ENCODE measurements around the gene ZNF135.
A peak's percentile ranks its signal among the peaks of the same experiment; 100 is the strongest.

Gene ZNF135

DNA sequence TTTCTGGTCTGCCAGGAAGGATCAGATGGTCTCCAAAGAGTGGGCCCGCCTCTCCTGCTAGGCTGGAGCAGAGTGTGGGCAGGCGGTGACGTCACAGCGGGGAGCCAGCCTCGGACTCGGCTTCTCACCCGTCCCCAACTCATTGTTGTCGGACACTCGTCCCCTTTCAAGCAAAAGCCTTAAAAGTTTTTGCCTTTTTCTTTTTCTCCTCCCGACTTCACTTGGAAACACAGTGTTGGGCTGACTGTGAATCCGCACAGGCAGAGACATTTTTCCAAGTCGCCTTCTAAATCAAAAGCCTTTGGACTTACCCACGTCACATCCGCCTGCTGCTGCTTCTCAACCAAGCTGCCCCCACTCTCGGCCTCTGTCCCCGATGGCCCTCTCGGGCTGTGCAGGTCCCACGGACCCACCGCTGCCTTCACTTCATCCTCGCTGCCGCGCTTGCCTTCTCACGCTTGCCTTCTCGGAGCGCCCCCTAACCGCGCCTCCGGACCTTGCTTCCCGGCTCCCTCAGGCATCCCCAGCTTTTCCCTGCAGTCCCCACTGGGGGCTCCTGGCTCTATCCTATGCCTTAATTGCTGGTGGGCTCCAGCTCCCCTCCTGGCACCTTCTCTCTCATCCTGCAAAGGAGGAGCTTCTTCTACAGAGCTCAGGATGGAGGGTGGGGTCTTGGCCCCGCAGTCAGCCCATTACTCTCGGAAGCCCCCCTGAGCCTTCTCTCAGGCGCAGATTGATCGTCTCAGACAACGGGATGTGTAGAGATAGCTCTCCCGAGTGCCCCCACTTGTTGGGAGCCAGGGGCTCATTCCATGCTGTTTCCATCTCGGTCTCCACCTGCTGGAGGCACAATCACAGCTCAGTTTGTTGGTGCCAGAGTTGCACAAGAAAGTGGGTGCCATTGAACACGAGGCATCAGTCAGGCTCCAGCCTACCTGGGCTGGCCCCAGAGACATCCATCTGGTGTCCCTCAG lies 3.9 kb upstream of the ZNF135 start:
- no peak overlapping the region for H2AFZ ChIP-seq (ENCODE audit: low read depth, low read length)
- H3K4me1 ChIP-seq (ENCODE audit: insufficient read depth, low read length): no peaks in the 10 kb centered on the region
- no peaks in the 10 kb centered on the region for H3K36me3 ChIP-seq (ENCODE audit: insufficient read depth, low read length)
- H3K27me3 ChIP-seq (ENCODE audit: insufficient read depth, low read length): no peaks in the 10 kb centered on the region
- peaks cover 43% of the 10 kb centered on the region for H3K9me3 ChIP-seq (ENCODE audit: low read length)
- H3K4me3 ChIP-seq (ENCODE audit: low read length): no peak overlapping the region

DNA sequence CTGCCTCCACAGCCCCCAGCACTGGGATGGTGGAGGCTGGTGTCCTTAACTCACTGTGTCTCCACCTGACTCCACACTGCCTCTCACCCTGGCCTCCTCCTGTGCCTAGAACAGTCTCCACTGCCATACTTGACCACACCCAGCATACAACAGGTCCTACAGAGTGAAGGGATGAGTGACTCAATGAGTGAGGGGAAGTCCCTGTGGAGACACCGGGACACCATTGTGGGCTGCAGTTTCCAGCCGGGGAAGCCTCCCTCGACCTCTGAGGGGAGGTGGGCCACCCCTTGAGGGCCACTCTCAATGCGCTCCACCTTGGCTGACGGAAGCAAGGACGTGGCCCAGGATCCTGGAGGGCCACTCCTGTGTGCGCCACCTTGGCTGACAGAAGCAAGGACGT lies 2.8 kb upstream of the ZNF135 start:
- no peak overlapping the region for H3K4me3 ChIP-seq (ENCODE audit: low read length)
- H3K9me3 ChIP-seq (ENCODE audit: low read length): peaks cover 48% of the 10 kb centered on the region
- H3K27me3 ChIP-seq (ENCODE audit: insufficient read depth, low read length): no peaks in the 10 kb centered on the region
- H3K36me3 ChIP-seq (ENCODE audit: insufficient read depth, low read length): no peaks in the 10 kb centered on the region
- H2AFZ ChIP-seq (ENCODE audit: low read depth, low read length): no peak overlapping the region
- H3K4me1 ChIP-seq (ENCODE audit: insufficient read depth, low read length): no peaks in the 10 kb centered on the region

DNA sequence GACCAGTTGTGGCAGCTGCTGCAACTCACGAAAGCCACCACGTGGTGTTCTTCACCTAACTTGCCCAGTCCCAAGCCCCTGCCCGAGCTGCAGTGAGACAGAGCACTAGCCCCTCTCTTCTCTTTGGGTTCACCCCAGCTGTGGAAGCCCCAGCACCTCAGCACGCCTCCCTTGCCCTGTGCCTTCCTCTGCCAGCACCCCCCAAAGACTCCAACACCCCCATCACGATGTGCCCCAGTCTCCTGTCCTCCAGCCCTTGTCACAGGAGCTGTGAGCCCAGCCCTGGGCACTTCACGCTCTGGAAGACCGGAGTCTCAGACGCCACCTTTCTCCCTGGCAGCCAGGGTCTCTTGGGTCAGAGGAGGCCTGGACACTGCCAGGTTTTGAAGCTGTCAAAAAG lies 2.2 kb upstream of the ZNF135 start:
- Histone ChIP-seq H2AFZ (ENCODE audit: low read depth, low read length) (no peak overlapping the region), H3K27me3 (ENCODE audit: insufficient read depth, low read length) (no peaks in the 10 kb centered on the region), H3K4me3 (ENCODE audit: low read length) (no peak overlapping the region), H3K36me3 (ENCODE audit: insufficient read depth, low read length) (no peaks in the 10 kb centered on the region), H3K9me3 (ENCODE audit: low read length) (peaks cover 46% of the 10 kb centered on the region), H3K4me1 (ENCODE audit: insufficient read depth, low read length) (no peaks in the 10 kb centered on the region)

DNA sequence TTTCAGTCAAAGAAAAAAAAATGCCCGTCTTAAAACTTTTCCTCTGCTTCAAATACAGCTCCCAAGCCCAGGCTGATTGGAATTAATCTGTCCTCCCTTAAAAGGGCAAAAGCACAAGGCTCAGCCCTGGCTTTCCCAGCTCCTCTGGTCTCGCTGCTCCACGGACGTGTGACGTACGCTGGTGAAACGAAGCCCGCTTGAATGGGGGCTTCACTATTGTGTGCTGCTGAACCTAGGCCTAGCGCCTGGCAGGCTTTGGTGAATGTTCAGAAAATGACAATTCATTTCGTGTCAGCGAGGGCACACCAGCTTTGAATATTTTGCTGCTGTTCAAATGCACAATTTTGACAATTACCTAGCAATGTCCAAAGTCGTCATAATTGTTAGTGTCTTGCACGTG lies 615 bp upstream of the ZNF135 start:
- Histone ChIP-seq H3K4me3 (ENCODE audit: low read length) (peak overlapping the region; percentile 26), H3K27me3 (ENCODE audit: insufficient read depth, low read length) (no peaks in the 10 kb centered on the region), H3K9me3 (ENCODE audit: low read length) (peaks cover 42% of the 10 kb centered on the region), H3K4me1 (ENCODE audit: insufficient read depth, low read length) (no peaks in the 10 kb centered on the region), H2AFZ (ENCODE audit: low read depth, low read length) (no peak overlapping the region), H3K36me3 (ENCODE audit: insufficient read depth, low read length) (no peaks in the 10 kb centered on the region)

DNA sequence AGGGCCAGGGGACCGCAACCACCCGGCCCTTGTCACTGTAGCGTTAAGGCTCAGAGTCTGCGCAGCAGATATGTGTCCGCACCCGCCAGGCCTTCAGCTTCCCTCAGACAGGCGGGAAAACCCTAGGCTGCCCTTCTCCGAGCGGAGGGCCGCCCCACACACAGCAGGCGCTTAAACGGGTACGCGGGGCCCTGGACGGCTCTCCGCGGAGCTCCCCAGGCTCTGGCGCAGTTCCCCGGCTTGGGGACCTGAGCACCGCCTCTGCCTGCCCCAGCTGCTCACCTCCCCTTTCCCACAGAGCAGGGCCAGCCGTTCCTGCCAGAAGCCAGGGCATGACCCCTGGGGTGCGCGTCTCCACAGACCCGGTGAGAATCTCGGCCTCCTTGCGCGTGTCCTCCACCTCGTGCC lies 593 bp downstream of the ZNF135 start:
- Histone ChIP-seq H3K4me1 (ENCODE audit: insufficient read depth, low read length) (no peaks in the 10 kb centered on the region), H3K9me3 (ENCODE audit: low read length) (peaks cover 41% of the 10 kb centered on the region), H2AFZ (ENCODE audit: low read depth, low read length) (no peak overlapping the region), H3K36me3 (ENCODE audit: insufficient read depth, low read length) (no peaks in the 10 kb centered on the region), H3K27me3 (ENCODE audit: insufficient read depth, low read length) (no peaks in the 10 kb centered on the region), H3K4me3 (ENCODE audit: low read length) (peak overlapping the region; percentile 27)

DNA sequence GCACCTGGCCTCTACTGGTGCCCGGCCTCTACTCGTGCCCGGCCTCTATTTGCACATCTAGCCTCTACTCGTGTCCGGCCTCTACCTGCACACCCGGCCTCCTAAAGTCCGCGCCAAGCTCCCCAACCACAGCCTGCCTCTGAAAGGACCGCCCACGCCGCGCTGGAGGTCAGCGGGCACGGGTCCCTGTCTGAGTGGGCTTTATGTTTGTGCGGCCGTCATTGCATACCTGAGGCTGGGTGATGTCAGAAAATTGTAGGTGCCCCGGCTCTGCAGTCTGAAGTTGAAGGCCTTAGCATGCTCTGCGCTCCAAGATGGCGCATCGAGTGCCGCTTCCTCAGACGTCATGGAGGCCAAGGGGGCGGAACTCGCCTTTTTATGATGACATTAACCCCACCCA lies 1.1 kb downstream of the ZNF135 start:
- peaks cover 41% of the 10 kb centered on the region for H3K9me3 ChIP-seq (ENCODE audit: low read length)
- no peak overlapping the region for H3K4me3 ChIP-seq (ENCODE audit: low read length)
- no peaks in the 10 kb centered on the region for H3K4me1 ChIP-seq (ENCODE audit: insufficient read depth, low read length)
- no peaks in the 10 kb centered on the region for H3K27me3 ChIP-seq (ENCODE audit: insufficient read depth, low read length)
- H2AFZ ChIP-seq (ENCODE audit: low read depth, low read length): no peak overlapping the region
- no peaks in the 10 kb centered on the region for H3K36me3 ChIP-seq (ENCODE audit: insufficient read depth, low read length)

DNA sequence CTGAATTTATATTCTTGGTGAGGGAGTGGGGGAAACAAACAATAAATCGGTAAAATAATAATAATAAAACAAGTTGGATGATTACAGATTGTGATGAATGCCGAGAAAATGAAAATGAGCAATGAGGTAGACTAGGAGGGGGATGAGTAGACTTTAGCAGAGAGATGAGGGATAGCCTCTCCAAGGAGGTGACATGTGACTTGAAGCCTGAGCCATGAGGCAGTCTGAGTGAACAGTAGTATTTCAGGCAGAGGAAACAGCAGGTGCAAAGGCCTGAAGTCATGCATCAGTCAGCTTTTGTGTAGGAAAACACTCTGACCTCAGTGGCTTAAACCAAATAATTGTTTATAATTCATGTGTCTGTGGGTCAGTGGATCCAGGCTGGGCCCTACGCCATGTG lies 4.6 kb downstream of the ZNF135 start:
- Histone ChIP-seq H3K4me3 (ENCODE audit: low read length) (no peak overlapping the region), H3K9me3 (ENCODE audit: low read length) (peaks cover 50% of the 10 kb centered on the region), H3K4me1 (ENCODE audit: insufficient read depth, low read length) (no peaks in the 10 kb centered on the region), H3K36me3 (ENCODE audit: insufficient read depth, low read length) (peaks cover 3% of the 10 kb centered on the region), H3K27me3 (ENCODE audit: insufficient read depth, low read length) (no peaks in the 10 kb centered on the region), H2AFZ (ENCODE audit: low read depth, low read length) (no peak overlapping the region)

DNA sequence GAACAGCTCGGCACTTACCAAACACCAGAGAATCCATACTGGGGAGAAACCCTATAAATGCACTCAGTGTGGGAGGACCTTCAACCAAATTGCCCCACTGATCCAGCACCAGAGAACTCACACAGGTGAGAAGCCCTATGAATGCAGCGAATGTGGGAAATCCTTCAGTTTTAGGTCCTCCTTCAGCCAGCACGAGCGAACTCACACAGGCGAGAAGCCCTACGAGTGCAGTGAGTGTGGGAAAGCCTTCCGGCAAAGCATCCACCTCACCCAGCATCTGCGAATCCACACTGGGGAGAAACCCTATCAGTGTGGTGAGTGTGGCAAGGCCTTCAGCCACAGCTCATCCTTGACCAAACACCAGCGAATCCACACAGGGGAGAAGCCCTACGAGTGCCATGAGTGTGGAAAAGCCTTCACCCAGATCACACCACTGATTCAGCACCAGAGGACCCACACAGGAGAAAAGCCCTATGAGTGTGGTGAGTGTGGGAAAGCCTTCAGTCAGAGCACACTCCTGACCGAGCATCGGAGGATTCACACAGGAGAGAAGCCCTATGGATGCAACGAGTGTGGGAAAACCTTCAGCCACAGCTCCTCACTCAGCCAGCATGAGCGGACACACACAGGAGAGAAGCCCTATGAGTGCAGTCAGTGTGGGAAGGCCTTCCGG lies 8.3 kb downstream of the ZNF135 start:
- Histone ChIP-seq H3K9me3 (ENCODE audit: low read length) (peaks cover 50% of the 10 kb centered on the region), H3K27me3 (ENCODE audit: insufficient read depth, low read length) (no peaks in the 10 kb centered on the region), H3K4me1 (ENCODE audit: insufficient read depth, low read length) (no peaks in the 10 kb centered on the region), H3K4me3 (ENCODE audit: low read length) (no peak overlapping the region), H3K36me3 (ENCODE audit: insufficient read depth, low read length) (peaks cover 3% of the 10 kb centered on the region), H2AFZ (ENCODE audit: low read depth, low read length) (no peak overlapping the region)

DNA sequence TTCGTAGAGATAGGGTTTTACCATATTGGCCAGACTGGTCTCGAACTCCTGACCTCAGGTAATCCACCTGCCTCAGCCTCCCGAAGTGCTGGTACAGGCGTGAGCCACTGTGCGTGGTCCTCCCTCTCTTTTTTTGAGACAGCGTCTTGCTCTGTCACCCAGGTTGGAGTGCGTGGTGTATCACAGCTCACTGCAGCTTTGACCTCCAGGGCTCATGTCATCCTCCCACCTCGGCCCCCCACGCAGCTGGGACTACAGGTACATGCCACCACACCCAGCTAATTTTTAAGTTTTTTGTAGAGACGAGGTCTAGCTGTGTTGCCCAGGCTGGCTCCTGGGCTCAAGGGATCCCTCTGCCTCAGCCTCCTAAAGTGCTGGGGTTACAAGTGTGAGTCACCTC lies 20.7 kb downstream of the ZNF135 start:
- no peak overlapping the region for H3K4me3 ChIP-seq (ENCODE audit: low read length)
- H3K4me1 ChIP-seq (ENCODE audit: insufficient read depth, low read length): no peaks in the 10 kb centered on the region

DNA sequence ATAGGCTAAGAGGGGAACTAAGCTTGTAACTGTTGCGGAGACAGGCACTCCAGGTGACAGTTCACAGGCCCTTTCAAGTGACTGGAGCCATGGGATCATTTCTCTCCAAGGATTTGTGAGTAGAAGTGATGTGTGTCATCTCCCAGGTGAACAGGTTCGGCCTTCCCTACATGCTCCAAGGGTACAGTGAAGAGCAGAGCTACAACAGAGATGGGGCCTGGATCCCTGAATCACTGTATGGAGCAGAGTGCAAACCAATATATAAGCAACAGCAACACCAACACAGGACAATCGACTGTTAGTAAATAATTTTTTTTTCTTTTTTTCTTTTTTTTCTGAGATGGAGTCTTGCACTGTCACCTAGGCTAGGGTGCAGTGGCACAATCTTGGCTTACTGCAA lies 23.9 kb downstream of the ZNF135 start:
- Histone ChIP-seq H2AFZ (ENCODE audit: low read depth, low read length) (no peak overlapping the region), H3K27me3 (ENCODE audit: insufficient read depth, low read length) (no peaks in the 10 kb centered on the region)

More for the DNA sequence above, 20.7 kb downstream of the ZNF135 start:
- no peak overlapping the region for H2AFZ ChIP-seq (ENCODE audit: low read depth, low read length)
- peaks cover 25% of the 10 kb centered on the region for H3K9me3 ChIP-seq (ENCODE audit: low read length)
- H3K36me3 ChIP-seq (ENCODE audit: insufficient read depth, low read length): peaks cover 15% of the 10 kb centered on the region
- no peaks in the 10 kb centered on the region for H3K27me3 ChIP-seq (ENCODE audit: insufficient read depth, low read length)

DNA sequence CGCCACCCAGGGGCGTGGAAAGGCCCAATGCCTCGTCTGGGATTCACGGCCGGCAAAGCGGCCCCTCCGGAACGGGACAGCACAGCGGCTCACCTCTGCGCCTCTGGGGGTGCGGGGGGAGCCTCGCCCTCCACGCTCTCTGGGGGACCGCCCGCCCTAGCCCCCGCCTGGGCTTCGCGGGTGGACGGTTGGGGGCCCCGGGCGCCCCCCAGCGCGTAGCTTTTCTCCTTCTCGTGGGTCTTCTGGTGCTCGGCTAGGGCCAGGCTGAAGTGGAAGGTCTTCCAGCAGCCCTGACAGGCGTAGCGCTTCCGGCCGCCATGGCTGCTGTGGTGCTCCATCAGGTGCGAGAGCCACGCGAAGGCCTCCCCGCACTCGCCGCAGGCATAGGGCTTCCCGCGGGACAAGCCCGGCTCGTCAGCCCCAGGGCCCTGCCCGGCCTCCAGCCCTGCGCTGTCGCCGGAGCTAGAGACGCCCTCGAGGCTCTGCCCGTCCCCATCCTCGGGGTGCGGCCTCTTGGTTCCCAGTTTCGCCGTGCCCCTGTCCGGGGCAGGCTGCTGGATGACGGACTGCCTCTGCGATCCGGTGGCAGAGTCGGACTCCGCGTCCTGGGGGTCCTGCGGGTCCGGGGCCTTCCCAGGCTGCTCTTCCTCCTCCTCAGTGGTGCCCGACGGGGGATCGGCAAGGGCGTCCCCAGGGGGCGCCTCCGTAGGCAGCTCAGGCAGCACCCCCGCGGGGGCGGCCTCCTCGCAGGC lies 25.7 kb downstream of the ZNF135 start:
- H3K36me3 ChIP-seq (ENCODE audit: insufficient read depth, low read length): peaks cover 59% of the 10 kb centered on the region
- H3K9me3 ChIP-seq (ENCODE audit: low read length): peaks cover 65% of the 10 kb centered on the region
- no peak overlapping the region for H3K4me3 ChIP-seq (ENCODE audit: low read length)
- no peak overlapping the region for H2AFZ ChIP-seq (ENCODE audit: low read depth, low read length)
- H3K4me1 ChIP-seq (ENCODE audit: insufficient read depth, low read length): no peaks in the 10 kb centered on the region
- H3K27me3 ChIP-seq (ENCODE audit: insufficient read depth, low read length): no peaks in the 10 kb centered on the region

More for the DNA sequence above, 23.9 kb downstream of the ZNF135 start:
- no peak overlapping the region for H3K4me3 ChIP-seq (ENCODE audit: low read length)
- peaks cover 56% of the 10 kb centered on the region for H3K9me3 ChIP-seq (ENCODE audit: low read length)
- H3K36me3 ChIP-seq (ENCODE audit: insufficient read depth, low read length): peaks cover 46% of the 10 kb centered on the region
- no peaks in the 10 kb centered on the region for H3K4me1 ChIP-seq (ENCODE audit: insufficient read depth, low read length)

DNA sequence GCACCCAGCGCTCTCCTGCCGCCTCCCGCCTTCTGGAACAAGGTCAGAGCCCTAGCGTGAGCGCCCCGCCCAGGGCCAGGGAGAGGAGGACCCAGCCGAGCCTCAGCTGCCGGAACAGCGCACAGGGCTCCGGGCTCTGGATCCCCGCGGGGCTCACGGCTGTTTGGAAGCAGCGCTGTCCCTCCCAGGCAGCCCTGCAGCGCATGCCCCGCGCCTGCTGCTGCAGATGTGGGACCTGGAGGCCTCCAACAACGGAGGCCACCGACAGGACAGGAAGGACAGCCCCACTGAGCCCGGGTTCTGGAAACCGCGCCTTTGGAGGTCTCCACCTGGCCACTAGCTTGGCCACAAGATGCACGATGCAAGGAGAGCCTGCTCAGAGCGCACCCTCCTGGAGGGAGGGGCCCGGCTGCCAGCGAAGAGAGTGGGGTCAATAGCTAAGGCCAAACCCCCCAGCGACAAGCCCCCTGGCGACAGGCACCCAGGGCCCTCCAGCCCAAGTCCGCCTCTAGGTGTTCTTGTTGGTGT lies 26.3 kb downstream of the ZNF135 start:
- no peaks in the 10 kb centered on the region for H3K27me3 ChIP-seq (ENCODE audit: insufficient read depth, low read length)
- no peak overlapping the region for H3K4me3 ChIP-seq (ENCODE audit: low read length)
- no peak overlapping the region for H2AFZ ChIP-seq (ENCODE audit: low read depth, low read length)
- H3K36me3 ChIP-seq (ENCODE audit: insufficient read depth, low read length): peaks cover 65% of the 10 kb centered on the region
- H3K9me3 ChIP-seq (ENCODE audit: low read length): peaks cover 68% of the 10 kb centered on the region
- no peaks in the 10 kb centered on the region for H3K4me1 ChIP-seq (ENCODE audit: insufficient read depth, low read length)
